Hypothalamus (tissue), 51 donors: ENCODE data around the gene NUDT14.

Experiments used
- DNase-seq, 51 donors: peaks; one replicate each; lab custom pipeline; 2025; lab: John Stamatoyannopoulos, UW

The NUDT14 gene

DNA sequence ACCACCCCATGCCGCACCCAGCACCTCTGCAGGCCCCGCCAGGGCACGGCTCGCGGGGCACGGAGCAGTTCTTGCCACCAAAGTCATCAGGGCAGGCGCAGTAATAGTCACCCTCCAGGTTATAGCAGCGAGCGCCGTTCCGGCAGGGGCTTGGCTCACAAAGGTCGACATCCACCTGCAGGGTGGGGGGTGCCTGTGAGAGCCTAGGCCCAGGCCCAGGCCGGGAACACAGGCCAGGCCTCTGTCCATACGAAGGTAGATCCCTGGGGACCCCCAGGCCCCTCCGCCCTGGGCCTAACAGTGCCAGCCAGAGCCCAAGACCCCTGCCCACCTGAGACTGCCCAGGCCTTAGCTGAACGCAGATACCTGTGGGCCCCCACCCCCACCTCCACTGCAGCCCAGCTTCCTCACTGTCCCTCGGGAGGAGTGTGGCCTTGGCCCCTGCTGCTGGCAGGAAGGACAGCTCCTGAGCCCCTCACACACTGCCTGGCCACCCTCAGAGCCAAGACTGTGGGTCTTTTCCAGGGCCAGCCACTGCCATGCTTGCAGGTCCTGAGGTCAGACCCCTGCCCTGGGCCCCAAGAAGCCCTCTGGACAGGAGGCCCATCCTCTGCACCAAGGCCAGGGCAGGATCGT lies 31.8 kb downstream of the NUDT14 start:
- DNase-seq, result no peak

DNA sequence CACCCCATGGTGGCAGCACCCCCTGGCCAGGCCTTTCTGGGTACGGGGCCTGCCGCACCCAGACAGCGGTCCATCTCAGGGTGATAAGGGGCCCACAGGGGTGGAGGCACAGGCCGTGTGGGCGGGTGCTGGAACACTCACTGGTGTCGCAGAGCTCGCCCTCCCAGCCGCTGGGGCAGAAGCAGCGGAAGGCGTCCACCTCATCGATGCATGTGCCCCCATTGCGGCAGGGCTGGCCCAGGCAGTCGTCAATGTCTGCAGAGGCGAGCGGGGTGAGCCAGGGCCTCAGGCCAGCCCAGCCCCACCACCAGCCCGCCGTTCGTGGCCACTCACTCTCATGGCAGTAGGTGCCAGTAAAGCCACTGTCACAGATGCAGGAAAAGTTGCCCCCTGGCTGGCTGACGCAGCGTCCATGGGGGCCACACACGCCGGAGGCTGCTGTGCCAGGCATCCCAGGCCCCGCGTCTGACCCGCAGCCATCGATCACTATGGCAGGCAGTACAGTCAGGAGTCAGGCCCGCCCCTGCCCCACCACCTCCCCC lies 32.4 kb downstream of the NUDT14 start:
- DNase-seq, result no peak

DNA sequence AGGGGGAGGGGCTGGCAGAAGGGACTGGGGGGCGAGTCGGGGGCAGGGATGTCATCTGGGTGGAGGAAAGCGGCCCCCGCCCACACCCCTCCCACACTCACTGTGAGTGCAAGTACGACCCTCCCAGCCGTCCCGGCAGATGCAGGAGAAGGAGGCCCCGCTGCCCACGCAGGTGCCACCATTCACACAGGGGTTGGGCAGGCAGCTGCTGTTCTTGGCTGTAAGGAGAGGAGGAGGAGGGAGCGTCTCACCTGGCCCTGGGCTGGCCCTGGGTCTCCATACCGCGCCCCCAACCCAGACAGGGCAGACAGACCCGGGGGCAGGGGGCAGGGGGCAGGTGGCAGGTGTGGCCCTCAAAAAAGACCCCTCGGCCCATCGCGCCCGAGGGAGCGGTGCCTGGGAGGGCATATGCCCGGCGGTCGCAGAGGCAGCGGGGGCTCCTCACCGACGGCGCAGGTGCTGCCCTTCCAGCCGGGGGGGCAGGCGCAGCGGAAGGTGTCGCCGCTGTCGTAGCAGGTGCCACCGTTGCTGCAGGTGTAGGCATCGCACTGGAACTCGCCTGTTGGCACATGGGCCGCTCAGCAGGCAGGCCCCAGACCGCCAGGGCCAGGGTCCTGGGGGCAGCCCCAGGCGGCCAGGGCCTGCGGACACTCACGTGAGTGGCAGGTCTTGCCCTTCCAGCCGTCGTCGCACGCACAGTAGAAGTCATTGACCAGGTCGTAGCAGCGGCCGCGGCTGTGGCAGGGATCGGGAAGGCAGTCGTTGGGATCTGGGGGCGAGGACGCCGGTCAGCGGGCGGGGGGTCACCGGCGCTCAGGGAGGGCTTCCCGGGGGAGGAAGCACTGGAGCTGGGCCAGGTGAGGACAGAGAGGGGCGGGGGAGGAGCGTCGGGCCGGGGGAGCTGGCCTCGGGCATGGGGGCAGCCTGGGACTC lies 33.2 kb downstream of the NUDT14 start:
- no peak for DNase-seq

DNA sequence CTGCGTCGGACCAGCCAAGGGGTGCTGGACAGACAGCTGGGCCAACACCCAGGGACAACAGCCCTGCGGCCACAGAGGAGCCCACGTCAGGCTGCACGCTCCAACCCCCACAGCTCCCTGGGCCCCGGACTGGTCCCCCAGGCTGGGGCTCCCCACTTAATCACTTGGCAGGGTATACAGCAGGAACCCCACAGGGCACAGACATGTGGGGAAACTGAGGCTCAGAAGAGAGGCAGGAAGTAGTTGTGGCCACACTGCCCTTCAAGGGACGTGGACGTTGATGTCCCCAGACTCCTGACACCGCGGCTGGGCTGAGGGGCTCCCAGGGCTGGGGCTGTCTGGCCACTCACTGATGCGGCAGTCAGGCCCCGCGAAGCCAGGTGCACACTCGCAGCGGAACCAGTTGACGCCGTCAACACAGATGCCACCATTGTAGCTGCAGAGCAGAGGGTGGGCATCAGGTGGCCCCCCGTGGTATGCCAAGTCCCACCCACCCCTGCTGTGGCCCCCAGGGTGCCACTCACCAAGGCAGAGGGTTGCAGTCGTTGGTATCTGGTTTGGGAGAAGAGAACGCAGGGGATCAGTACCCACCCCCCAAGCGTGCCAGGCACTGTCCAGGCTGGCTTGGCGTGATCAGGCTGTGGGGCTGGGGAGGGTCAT lies 34.0 kb downstream of the NUDT14 start:
- no peak for DNase-seq

DNA sequence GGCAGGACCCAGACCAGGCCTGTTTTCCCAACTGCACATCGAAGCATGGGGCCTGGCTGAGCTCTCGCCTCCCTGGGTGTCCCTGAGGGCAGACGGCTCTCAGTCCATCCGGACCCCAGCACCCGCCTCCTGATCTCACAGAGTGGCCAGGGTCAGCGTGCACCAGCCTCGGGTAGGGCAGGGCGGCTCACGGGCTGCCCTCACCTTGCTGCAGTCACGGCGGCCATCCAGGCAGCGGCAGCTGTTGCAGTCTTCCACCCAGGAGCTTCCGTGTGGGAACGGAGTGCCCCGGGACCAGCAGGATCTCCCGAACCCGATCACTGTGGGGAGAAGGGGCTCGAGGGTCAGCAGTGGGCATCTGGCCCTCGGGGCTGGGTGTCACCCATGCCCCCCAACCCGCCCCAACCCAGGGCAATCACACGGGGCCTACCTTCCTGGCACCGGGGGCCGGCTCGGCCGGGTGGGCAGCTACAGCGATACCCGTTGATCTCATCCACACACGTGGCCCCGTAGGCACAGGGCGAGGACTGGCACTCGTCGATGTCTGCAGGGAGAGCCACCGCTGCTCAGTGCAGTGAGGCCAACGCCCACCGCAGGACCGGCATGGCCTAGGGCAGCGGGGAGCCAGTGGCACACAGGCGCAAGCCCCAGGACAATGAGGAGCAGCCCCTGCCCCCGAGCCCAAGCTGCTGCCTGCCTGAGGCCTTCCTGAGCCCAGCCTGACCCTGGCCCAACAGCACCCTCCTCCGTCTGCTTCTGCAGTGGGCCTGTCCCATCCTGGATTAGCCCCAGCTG lies 34.7 kb downstream of the NUDT14 start:
- no peak for DNase-seq

DNA sequence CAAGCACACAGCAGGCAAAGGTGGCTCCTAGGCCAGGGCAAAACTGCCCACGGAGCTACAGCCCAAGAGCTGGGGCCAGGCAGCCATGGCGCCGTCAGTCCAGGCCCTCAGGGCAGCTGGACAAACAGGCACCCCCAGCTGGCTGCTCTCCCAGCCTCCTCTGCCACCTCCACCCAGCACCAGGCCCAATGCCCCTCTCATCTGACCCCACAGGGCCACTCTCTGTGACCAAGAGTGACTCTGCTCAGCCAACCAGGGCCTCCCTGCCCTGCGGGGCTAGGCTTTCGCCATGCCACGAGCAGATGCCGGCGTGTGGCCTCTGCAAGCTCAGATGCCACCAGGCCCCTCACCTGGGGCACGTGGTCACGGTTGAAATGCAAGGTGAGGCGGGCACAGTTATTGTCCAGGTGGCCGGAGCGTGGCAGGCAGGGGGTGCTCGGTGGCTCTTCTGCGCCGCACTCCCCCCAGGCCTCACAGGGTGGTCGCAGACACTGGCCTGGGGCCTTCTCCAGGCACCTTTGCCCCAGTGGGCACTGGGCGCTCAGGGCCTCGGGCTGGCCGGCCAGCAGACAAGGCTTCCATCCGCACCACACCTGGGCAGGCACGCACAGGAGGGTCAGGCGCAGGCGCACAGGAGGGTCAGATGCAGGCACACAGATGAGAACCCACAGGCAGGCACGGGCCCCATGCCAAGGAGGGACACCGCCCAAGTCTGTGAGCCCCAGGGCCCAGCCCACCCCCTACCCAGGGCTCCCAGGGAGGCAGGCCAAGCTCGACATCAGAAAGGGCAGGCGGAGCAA lies 35.5 kb downstream of the NUDT14 start:
- DNase-seq, result no peak

DNA sequence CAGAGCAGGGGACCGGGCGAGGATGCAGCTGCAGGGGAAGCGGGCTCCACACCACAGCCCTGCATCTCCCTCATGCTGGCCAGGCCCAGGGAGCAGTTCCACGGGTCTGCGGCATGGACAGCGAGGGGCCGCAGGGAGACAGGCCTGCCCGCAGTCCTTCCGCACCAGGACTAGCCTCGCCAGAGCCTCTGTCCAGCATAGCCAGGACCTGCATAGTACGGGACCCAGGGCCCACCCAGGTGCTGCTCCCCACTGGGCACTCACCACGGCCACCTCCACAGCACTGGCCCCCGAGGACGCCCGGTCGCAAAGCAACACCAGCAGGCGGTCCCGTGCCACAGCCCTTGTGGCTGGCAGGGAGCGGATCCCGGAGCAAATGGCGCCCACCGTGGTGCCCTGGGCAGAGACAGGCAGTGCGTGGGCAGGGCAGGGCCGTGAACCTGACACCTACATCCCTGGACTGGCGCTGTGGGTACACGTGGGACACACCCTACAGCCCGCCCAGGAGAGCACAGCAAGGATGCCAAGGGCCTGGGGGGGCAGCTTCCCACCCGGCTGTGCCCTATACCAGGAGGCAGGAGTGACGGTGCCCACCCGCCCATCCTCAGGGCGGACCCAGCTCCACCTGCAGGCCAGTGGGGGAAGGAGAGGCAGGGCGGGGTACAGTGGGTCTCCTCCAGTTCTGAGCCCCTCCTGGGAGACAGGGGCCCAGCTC lies 36.3 kb downstream of the NUDT14 start:
- no peak for DNase-seq

DNA sequence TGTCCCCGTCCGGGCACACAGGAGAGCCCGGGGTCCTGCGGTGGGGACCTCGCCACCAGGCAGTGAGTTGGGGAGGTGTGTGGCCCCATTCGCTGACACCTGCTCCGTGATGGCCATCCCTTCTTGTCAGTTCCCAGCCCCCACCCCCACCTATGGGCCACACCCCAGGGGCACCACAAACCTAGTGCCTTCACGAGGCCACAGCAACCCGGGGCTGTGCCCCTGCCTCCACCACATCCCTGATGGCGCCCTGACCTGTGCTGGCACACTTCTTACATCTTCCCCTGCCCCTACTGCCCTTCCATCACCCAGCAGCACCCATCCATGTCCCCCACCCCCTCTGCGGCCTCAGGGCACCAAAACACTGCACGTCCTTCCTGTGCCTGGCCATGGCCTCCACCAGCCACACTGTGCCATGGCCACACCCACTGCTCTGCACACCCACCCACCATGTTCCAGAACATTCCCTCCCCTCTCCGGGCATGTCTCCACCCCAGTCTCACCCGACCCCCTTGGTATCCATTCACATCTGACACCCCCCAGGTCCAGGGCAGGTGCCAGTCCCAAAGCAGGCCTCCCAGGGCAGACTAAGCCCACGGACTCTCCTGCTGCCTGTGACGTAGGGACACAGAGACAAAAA lies 37.0 kb downstream of the NUDT14 start:
- DNase-seq, result no peak

DNA sequence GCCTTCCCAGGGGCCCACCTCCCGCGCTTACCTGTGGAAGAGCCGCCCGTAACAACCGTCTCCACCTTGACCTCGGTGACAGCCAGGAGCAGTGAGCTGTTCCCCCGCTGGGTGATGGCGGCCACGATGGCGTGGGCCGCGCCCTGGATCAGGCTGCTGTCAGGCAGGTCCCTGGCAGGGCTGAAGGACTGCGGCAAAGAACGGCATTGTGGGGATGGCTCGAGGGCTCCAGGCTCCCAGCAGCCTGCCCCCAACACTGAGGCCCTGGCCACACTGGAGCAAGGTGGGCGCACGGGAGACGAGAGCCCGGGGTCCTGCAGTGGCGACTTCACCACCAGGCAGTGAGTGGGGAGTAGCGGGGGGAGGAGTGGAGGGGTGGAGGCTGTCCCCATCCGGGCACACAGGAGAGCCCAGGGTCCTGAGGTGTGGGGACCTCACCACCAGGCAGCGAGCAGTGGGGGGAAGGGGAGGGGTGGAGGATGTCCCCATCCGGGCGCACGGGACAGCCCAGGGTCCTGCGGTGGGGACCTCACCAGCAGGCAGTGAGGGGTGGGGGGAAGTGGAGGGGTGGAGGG lies 37.6 kb downstream of the NUDT14 start:
- no peak for DNase-seq

DNA sequence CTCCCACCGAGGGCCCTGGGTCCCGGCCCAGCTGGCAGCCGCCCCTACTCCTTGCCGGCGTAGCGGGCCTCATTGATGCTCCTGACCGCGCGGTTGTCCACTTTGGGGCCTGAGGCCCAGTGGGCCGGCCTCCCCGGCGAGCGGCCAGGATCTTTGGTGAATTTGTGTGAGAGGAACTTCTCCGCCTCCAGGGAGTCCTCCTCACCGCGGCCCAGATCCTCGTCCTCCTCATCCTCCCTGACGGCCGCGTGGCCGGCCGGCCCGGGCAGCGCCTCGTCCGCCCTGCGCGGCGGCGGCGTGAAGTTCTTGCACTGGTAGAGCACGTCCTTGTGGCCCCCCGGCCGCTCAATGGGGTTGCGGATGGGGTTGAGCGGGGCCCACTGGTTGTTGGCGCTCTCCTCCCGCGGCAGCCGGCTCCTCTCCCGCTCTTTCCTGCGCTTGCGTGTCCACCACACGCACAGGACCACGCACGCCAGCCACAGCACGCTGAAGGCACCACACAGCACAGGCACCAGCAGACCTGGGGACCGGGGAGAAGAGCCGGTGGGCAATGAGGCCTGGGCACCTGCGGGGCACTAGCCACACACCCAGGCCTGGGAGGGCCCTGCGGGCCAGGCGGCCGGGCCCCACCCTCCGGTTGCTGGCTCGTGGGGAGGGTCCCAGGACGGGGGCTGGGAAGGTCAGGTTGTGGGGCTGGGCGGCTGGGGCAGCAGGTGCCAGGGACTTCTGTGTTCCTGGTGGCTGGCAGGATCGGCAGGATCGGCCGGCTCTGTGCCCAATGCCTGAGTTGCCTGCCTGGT lies 38.3 kb downstream of the NUDT14 start:
- DNase-seq, result no peak

DNA sequence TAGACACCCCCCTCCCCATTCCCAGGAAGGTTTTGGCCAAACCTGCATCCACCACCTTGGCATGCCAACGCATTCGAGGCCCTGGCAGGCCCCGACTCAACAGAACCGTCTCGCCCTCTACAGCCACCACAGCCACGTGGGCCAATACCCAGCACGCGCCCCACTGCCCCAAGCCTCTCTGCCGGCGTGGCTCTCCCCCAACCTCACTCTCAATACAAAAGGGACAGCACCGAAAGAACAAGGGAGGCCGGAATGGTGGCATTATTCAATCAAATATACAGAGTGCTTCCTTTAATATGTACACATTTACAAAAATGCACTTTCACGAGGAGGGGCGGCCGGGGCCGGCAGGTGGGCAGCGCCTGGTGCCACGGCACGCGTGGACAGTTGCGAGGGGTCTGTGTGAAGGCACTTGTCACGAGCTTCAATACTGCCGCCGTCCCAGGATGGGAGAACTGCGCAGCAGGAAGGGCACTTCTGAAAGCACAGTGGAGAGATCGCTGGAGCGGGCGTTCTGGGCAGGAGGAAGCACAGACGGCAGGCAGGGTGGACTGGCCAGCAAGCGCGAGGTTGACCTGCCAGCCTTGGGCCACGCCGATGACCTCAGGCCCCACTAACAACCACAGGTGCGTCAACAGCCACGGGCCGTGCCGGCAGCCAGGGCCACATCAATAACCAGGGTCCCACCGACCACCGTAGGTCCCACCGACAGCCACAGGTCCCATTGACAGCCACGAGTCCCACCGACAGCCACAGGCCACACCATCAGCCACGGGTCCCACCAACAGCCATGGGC lies 39.4 kb downstream of the NUDT14 start:
- no peak for DNase-seq

DNA sequence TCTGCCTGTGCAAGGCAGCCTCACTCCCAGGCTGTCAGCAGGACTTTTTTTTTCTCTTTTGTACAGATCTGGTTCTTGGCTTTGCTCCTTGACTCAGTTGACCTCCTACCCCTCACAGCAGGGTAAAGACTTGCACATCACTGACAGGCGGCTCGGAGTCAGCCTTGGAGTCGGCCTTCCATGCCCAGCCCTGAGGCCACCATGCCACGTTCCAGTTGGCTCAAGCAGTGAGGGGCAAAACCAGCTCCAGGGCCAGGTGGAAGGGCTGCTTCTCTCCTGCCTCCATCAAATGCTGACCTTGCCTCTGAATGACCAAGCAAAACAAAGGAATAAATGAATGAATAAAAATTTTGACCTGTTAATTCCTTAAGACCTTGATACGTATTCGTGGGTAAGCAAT lies 40.1 kb downstream of the NUDT14 start:
- DNase-seq, result no peak

DNA sequence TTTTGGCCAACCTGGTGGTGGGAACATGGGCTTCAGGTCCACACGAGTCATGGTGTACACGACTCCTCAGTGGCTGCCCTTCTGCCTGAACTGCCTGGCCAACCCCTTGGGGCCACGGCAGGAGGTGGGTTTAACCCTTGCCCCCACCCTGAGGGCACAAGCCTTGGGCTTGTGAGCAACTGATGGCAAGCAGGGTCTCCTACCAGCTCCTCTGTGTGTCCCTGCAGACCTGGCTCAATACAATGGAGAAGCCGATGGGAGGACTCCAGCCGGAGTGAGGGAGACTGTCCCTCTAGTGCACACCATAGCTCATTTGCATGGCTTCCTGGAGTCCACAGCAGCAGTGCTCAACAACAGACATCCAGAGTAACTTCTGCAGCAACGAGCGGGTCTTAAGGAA lies 40.5 kb downstream of the NUDT14 start:
- no peak for DNase-seq

DNA sequence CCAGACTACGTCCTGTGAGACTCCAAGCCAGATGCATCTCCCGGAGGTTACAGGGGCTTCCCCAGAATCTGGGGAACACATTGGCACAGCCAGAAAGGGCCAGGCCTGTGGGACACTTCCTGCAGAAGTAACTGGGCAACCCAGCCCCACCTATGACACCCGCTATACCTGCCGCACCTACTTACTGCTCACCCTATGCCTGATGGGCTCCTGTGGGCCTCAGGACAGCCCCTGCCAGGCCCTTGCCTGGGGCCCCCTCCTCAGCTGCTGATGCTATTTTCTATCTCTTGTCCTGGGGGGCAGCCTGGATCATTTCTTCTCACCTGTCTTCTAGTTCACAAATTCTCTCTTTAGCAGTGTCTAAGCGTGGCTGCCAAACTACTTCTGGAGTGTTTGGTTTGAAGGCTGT lies 41.3 kb downstream of the NUDT14 start:
- no peak for DNase-seq

DNA sequence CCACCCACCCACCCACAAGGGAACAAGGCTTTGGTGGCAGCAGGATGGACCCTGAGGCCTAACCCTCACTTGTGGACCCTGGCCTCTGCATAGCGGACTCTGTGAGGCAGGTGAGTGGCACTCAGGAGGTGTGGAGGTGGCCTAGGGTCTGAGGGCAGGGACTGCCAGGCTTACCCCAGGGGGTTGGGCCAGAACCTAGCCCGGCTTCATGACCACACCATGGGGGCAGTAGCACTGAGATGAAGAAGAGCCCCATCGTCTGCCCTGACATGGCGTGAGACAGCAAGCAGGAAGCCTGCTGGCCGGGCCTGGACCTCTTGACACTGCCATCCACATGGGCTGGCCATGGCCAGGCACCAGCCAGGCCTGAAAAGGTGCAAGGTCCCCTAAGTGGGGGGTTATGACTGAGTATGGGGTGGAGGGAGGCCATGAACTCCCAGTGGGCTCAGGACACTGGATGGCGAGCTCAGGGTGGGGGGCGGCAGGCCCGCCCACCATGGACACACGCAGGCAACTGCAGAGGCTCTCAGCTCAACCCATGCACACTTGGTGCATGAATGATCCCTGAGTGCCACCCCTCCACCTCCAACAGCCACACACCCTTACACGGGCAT lies 41.8 kb downstream of the NUDT14 start:
- no peak for DNase-seq

DNA sequence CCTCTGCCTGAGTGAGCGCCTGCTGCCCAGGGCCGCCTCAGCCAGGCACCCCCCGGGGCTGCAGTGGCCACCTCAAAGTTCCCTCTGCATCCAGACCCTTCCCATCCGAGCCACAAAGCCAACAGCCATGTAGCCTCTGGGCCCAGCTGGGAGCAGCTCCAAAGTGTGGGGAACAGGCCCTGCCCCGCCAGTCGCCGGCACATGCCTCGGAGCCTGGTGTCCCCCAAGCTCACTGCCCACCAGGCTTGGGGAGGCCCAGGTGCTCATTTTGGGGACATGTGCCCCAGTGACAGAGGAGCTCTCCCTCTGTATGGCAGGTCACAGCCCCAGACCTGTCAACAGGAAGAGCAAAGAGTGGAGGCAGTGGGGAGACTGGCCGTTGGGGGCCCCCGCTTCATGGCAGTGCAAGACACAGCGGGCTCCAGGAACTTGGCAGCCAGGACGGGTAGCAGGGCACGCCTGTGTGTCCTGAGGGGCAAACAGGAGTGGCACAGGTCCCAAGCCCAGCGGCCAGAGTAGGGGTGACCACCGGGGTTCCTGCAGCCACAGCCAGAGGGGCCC lies 42.5 kb downstream of the NUDT14 start:
- no peak for DNase-seq
